GM10266 (cell line): ENCODE measurements around the gene CRB2.
"Not testable (repeated sequence)": the region's sequence is repeated elsewhere in the genome, so short reads cannot be mapped to it uniquely, and the experiment has no call there.

Experiments used
- DNase-seq: peaks from one replicate; pipeline ENCODE4 v3.0.0; 2012; ENCODE audit errors: extremely low spot score
- TF ChIP-seq, protein P1 (sequence below): IDR thresholded peaks from 2 replicates; pipeline ENCODE4 v1.5.1; 2012; ENCODE audit warnings: mild to moderate bottlenecking, low read depth; ENCODE audit not compliant: control insufficient read depth, insufficient read depth; ENCODE audit errors: missing control alignments

The CRB2 gene

DNA sequence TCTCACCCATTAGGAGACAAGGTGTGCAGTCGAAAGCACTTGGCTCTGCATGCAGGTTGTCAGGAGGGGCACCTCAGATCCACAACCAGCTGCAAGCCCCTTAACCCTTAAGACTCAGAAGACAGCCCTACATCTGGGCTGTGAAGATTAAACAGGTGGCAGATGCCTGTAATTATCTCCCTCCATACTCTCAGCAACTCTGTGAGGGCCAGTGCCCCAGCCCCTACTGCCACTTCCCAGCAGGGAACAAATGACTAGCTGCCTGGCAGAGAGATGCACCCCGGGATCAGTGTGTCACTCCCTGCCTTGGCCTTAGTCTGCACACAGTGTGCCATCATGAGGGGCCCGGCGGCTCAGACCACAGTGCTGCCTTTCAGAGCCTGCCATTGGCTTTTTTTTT, 42.0 kb downstream of the CRB2 start:
- TF ChIP-seq, protein P1, sequence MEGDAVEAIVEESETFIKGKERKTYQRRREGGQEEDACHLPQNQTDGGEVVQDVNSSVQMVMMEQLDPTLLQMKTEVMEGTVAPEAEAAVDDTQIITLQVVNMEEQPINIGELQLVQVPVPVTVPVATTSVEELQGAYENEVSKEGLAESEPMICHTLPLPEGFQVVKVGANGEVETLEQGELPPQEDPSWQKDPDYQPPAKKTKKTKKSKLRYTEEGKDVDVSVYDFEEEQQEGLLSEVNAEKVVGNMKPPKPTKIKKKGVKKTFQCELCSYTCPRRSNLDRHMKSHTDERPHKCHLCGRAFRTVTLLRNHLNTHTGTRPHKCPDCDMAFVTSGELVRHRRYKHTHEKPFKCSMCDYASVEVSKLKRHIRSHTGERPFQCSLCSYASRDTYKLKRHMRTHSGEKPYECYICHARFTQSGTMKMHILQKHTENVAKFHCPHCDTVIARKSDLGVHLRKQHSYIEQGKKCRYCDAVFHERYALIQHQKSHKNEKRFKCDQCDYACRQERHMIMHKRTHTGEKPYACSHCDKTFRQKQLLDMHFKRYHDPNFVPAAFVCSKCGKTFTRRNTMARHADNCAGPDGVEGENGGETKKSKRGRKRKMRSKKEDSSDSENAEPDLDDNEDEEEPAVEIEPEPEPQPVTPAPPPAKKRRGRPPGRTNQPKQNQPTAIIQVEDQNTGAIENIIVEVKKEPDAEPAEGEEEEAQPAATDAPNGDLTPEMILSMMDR = no peak
- DNase-seq = no peak

DNA sequence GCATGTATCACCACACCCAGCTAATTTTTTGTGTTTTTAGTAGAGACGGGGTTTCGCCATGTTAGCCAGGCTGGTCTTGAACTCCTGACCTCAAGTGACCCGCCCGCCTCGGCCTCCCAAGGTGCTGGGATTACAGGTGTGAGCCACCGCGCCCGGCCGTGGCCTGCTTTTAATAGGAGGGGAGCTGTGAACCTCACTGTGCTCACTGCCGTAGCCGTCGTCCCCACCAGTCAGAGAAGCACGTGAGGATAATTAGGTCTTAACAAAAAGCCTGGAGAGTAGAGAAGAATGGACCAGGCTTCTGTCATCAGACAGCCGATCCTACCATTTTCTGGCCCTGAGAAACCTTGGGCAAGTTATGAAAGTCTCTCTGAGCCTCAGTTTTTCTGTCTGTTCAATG, 42.9 kb downstream of the CRB2 start:
- not testable (repeated sequence) for DNase-seq

DNA sequence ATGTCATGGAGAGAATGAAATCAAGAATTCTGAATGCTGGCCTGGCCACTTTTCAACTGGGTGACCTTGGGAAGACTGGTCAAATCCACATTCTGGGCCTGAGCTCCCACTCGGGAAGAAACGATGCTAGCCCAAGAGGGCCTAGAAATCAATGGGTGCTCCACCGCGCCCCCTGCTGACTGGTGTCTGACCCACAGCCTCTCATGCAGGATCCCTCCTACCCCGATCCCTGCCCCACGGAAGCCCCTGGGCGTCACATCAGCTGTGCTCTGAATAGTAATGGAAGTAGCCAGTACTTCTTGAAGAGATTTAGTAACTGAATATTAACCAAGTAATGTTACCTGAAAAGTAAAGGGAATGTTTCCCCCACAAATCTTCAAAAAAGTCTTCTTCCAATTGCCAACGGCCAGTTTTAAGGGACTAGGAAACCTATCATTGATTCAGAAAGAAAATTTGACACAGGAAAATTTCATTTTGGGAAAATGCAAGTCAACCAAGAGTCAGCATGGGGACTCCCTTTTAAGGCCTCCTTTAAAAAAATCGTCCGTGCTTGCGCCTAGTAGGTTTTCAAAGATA, 43.9 kb downstream of the CRB2 start:
- DNase-seq = no peak
- TF ChIP-seq, protein P1 = peak; percentile 47

DNA sequence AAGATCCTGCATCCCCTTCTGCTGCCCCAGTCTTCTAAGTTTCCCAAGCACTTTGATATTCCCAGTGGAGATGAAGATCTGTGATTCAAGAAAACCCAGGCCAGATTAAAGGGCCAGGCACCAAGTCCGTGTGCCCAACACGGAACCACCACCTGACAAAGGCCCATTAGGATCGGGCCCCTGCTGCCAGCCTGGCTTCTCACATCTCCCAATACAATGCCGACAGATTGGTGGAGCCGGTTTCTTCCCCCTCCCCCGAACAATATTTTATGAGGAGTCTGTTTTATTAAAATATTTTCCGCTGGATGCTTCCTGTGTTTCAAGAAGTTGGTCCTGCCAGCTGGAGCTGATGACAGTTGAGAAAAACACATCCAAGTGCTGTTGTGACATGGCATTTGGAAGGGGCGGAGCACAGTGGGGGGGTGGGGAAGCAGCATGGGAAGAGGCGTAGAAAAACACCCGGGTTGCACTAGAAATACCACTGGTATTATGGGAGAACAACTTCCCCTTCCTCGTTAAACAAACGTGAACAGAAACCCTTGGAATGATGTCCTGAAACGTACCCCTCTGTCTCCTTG, 45.0 kb downstream of the CRB2 start:
- no peak for DNase-seq
- TF ChIP-seq, protein P1 = no peak

DNA sequence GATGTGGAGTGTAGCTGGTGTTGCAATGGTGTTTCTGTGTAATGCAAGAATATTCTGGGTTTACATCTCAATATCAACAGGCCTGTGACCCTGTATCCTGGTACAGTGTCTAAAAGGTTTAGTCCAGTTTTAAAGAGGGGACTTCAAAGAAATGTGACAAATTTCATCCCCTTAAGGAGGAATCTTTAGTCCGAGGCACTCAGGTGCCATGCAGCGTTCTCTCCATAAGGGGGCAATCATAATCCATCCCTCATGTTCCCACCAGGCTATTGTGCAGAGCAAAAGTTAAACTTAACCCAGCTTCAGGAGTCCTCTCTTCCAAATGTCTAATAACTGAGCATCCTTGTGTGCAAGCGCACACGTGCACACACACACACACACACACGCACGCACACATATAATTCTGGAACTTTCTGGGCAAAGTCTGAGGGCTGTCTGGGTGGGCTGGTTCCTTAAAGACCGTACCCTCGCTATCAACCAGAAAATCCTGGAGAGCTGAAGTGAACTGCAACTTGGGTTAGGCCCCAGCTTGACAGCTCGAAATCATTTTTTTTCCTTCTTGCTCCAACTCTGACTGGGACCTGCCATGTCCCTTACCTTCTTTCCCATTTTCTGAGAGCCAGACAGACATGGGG, 46.0 kb downstream of the CRB2 start:
- DNase-seq = peak; percentile 55

DNA sequence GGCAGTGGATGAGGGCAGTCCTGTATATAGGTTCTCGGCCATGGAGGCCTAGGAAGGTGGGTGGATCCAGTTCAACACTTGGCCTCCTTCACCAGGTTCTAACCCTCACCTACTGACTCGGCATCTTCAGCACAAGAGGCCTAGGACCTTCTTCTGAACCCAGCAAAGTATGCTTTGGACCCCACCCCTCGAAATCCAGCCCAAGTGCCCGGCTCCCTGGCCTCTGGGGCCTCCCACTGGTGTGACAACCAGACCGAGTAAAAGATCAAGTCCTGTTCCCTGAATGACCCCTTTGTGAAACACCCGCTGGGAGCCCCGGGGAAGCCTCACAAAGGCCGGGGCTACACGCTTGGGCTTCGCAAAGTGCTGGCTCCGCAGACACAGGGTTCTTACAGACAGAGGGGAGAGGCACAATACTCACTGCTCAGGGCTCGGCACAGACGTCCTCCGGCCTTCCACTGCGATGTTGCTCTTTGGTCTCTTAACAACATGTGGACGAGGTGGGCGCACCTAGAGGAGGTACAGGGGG, 47.0 kb downstream of the CRB2 start:
- no peak for DNase-seq
- TF ChIP-seq, protein P1 = no peak

More for the DNA sequence above, 46.0 kb downstream of the CRB2 start:
- TF ChIP-seq, protein P1 = peak; percentile 53

DNA sequence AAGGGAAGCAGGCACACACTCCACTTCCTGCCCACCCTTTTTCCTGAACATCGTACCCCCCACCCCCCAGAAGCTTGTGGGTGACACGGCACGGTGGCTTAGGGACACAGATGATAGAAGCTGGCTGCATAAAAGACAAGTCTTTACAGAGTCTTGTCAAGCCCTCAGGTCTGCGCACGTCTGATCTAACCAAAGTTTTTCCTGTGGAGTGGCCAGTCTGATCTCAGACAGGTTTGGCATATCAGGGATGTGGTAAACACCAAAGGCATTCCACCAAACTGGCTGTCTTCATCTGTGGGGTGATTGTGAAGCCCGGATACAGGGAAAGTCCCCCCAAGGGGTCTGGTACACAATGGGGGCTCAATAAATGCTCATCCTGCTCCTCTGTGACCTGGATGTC, 50.0 kb downstream of the CRB2 start:
- TF ChIP-seq, protein P1 = no peak
- DNase-seq = no peak
